ENCODE results near the gene CASZ1. TPM values are rescaled to one million over a fixed set of nuclear protein-coding genes. Genes with fewer than 3 reads are reported as not detected.
A peak's percentile ranks its signal among the peaks of the same experiment; 100 is the strongest.

The CASZ1 gene
- total RNA-seq, 1 donor from 2014 or later = 9.2 TPM

DNA sequence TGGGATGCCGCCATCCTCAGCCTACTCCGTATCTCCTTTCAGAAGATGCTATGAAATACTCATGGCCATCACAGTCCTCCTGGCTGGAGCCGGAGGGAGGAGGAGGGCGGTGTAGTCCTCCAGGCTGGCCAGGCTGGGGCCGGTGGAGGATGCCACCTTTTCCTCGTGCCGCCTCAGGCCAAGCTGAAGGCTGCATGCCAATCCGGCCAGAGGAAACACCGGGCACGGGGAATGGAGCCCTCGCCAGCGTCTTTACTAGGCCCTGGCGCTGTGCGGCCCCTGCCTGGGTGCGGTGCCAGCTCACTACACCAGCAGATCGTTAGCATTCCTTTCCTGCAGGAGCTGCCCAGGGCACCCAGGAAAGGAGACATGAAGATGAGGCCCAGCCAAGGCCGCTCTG lies 70.1 kb downstream of the CASZ1 start:
- H3K36me3 ChIP-seq (ENCODE audit: control insufficient read depth, insufficient read depth, low read length) = peaks cover 3% of the 10 kb centered on the region
- TF ChIP-seq CTCF (IDR thresholded peaks at IDR 0.05; ENCODE audit: insufficient read depth, low read length, severe bottlenecking) = no peak
- no peak overlapping the region for H3K4me3 ChIP-seq (ENCODE audit: low read depth, low read length)
- H3K27me3 ChIP-seq (ENCODE audit: control insufficient read depth, insufficient read depth, low read length) = no peaks in the 10 kb centered on the region
- DNase-seq (ENCODE audit: low read depth) (no peak), FAIRE-seq (no peak)

- peaks cover 3% of the 10 kb centered on the region for H3K36me3 ChIP-seq (ENCODE audit: control insufficient read depth, insufficient read depth, low read length)
- FAIRE-seq (no peak), DNase-seq (ENCODE audit: low read depth) (no peak)
- no peak overlapping the region for H3K4me3 ChIP-seq (ENCODE audit: low read depth, low read length)
- no peak for TF ChIP-seq CTCF (IDR thresholded peaks at IDR 0.05; ENCODE audit: insufficient read depth, low read length, severe bottlenecking)
- H3K27me3 ChIP-seq (ENCODE audit: control insufficient read depth, insufficient read depth, low read length) = no peaks in the 10 kb centered on the region
Observed at GRCh38 chr1:10724948-10725847, 71.2 kb downstream of the CASZ1 start.

DNA sequence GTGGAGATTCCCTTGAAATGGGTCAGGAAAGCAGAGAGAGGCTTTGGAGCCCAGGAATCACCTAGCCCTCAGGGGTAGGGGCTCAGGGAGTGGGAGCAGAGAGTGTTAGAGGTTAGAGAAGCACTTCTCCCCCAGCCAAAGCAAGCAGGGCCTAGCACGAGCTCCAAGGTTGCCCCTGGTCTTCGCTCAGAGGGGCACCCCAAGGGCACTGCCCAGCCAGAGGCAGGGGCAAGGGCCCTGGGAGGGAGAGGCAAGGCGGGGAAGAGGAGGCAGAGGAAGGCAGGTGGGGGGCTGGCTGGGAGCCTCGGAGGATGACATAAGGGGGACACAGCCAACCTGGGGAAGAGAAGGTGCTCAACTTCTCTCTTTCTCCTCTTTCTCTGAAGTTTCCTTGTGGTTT lies 71.9 kb downstream of the CASZ1 start:
- Histone ChIP-seq H3K36me3 (ENCODE audit: control insufficient read depth, insufficient read depth, low read length) (peaks cover 3% of the 10 kb centered on the region), H3K4me3 (ENCODE audit: low read depth, low read length) (no peak overlapping the region), H3K27me3 (ENCODE audit: control insufficient read depth, insufficient read depth, low read length) (no peaks in the 10 kb centered on the region)
- TF ChIP-seq CTCF (IDR thresholded peaks at IDR 0.05; ENCODE audit: insufficient read depth, low read length, severe bottlenecking) = no peak
- no peak for DNase-seq (ENCODE audit: low read depth)
- peak; percentile 28 for FAIRE-seq

DNA sequence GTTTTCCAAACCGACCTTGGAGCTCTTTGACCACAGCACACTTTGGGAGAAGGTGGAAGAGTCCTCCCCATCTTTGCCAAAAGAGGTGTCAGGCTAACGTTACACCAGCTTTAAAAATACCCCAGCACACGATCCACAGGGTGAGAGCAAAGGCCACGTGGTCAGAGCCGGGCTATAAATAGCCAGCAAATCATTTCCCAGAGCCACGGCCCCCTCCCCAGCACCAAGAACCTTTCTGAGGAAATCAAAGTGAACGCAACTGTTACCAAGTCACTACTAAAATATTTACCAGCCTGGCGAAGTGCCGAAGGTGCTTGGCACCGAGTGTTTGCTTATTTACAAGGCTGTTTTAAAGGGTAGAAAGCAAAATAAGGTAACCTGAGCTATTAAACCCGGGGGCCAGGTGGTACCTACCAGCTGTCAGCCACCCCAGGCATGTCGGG lies 72.4 kb downstream of the CASZ1 start:
- Histone ChIP-seq H3K4me3 (ENCODE audit: low read depth, low read length) (no peak overlapping the region), H3K36me3 (ENCODE audit: control insufficient read depth, insufficient read depth, low read length) (peaks cover 3% of the 10 kb centered on the region), H3K27me3 (ENCODE audit: control insufficient read depth, insufficient read depth, low read length) (no peaks in the 10 kb centered on the region)
- DNase-seq (ENCODE audit: low read depth) = peak; percentile 49
- TF ChIP-seq CTCF (IDR thresholded peaks at IDR 0.05; ENCODE audit: insufficient read depth, low read length, severe bottlenecking) = no peak
- peak; percentile 70 for FAIRE-seq

DNA sequence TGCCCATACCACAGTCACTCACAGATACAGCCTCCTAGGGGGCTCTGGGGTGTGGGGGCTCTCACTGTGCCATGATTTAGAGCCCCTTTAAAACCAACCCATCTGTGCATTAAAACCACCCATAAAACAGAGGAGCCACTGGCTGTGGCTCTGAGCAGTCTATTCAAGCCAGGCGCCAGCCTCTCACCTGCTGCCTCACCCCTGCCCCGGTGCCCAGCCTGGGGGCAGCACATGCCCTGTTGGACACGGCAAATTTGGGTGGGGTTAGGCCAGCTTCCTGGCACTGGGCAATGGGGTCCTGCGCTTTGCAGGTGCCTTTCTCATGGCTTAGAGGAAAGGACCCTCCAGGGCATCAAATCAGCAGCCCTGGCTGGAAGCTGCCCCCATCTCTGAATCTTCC lies 73.1 kb downstream of the CASZ1 start:
- FAIRE-seq = no peak
- TF ChIP-seq CTCF (IDR thresholded peaks at IDR 0.05; ENCODE audit: insufficient read depth, low read length, severe bottlenecking) = no peak

More for the DNA sequence above, 73.1 kb downstream of the CASZ1 start:
- peaks cover 5% of the 10 kb centered on the region for H3K36me3 ChIP-seq (ENCODE audit: control insufficient read depth, insufficient read depth, low read length)
- H3K4me3 ChIP-seq (ENCODE audit: low read depth, low read length) = no peak overlapping the region
- H3K27me3 ChIP-seq (ENCODE audit: control insufficient read depth, insufficient read depth, low read length) = no peaks in the 10 kb centered on the region
- no peak for DNase-seq (ENCODE audit: low read depth)

All from bronchial epithelial cell (primary cell).